Measurements from ENCODE around the gene RAP1GAP2.

- TF ChIP-seq CTCF (conservative IDR thresholded peaks at IDR 0.05 in 1 of 2, IDR thresholded peaks at IDR 0.05 in 1 of 2; ENCODE audit: extremely low read depth in 1 of 2, insufficient read depth in 1 of 2, low read depth in 1 of 2, low read length in 2 of 2) (no peak), EZH2 (IDR thresholded peaks at IDR 0.05; ENCODE audit: borderline replicate concordance, low read length) (no peak)
Measured at GRCh38 chr17:2990396-2990795, 194.2 kb downstream of the RAP1GAP2 start.

Measured in mammary epithelial cell (primary cell).